OCI-LY1 (cell line): ENCODE data around the gene RIGI.

Experiments used
- CTCF ChIP-seq: fragments of 200-600 bp; sonication (generic), shearing (Covaris generic); IDR thresholded peaks from 2 replicates; pipeline ENCODE4 v1.5.1; 2017; ENCODE audit warnings: mild to moderate bottlenecking, antibody characterized with exemption, low read length, moderate library complexity, mixed read lengths
- EZH2 ChIP-seq: fragments of 200-600 bp; sonication (generic), shearing (Covaris generic); IDR thresholded peaks from 2 replicates; pipeline ENCODE4 v1.8.0; 2017; ENCODE audit warnings: borderline replicate concordance, mixed run types, mild to moderate bottlenecking, antibody characterized with exemption, low read length, moderate library complexity, mixed read lengths

- TF ChIP-seq CTCF = no peak
- TF ChIP-seq EZH2 = no peak
These were observed 9.8 kb downstream of the RIGI start for GRCh38 chr9:32516241-32516640.
